Stimulated activated CD8-positive, alpha-beta memory T cell treated with anti-CD3 and anti-CD28 coated beads, Interleukin-15, amount 100 ng/mL, for 48 hours (primary cell): Measurements from ENCODE around the gene HDAC5.
"Not testable (repeated sequence)": the region's sequence is repeated elsewhere in the genome, so short reads cannot be mapped to it uniquely, and the experiment has no call there.

Experiments
- DNase-seq, 2 donors: peaks; one replicate each; pipeline ENCODE4 v3.0.0-alpha.2; 2020; ENCODE audit warnings: low read depth in 2 of 2

Gene HDAC5

GRCh38 chr17:44111777-44112176, 11.7 kb downstream of the HDAC5 start:
- no peak for DNase-seq

- DNase-seq, result peak; percentile 33 to 52
These were observed 12.4 kb downstream of the HDAC5 start for GRCh38 chr17:44110823-44111633.

- DNase-seq, result no peak
These were observed 13.3 kb downstream of the HDAC5 start for GRCh38 chr17:44110011-44110686.

- no peak for DNase-seq
These were observed 14.2 kb downstream of the HDAC5 start for GRCh38 chr17:44109312-44109630.

GRCh38 chr17:44108440-44109311, 14.8 kb downstream of the HDAC5 start:
- no peak for DNase-seq

- DNase-seq, result no peak
These were observed 16.6 kb downstream of the HDAC5 start for GRCh38 chr17:44106801-44107200.

GRCh38 chr17:44105941-44106340, 17.5 kb downstream of the HDAC5 start:
- no peak for DNase-seq

GRCh38 chr17:44105483-44105882, 18.0 kb downstream of the HDAC5 start:
- DNase-seq, result no peak

- DNase-seq, result no peak
These were observed 20.4 kb downstream of the HDAC5 start for GRCh38 chr17:44102849-44103622.

- DNase-seq, result not testable (repeated sequence)
These were observed 21.6 kb downstream of the HDAC5 start for GRCh38 chr17:44101858-44102257.

- DNase-seq, result no peak
These were observed 26.1 kb downstream of the HDAC5 start for GRCh38 chr17:44097110-44097958.

GRCh38 chr17:44095647-44096496, 27.6 kb downstream of the HDAC5 start:
- no peak for DNase-seq

- DNase-seq, result no peak
These were observed 28.1 kb downstream of the HDAC5 start for GRCh38 chr17:44095388-44095646.

GRCh38 chr17:44094701-44095387, 28.6 kb downstream of the HDAC5 start:
- no peak for DNase-seq

GRCh38 chr17:44093231-44093900, 30.1 kb downstream of the HDAC5 start:
- DNase-seq, result no peak

- no peak for DNase-seq
These were observed 31.4 kb downstream of the HDAC5 start for GRCh38 chr17:44092051-44092450.

- DNase-seq, result no peak
These were observed 32.0 kb downstream of the HDAC5 start for GRCh38 chr17:44091200-44091997.

- no peak for DNase-seq
These were observed 35.2 kb downstream of the HDAC5 start for GRCh38 chr17:44088254-44088653.
